SHP77 (cell line): ENCODE results near the gene HAO2.
A peak's percentile ranks its signal among the peaks of the same experiment; 100 is the strongest.
"Not testable (repeated sequence)": the region's sequence is repeated elsewhere in the genome, so short reads cannot be mapped to it uniquely, and the experiment has no call there.

Source experiments
- DNase-seq, 2 experiments: peaks; one replicate each; lab custom pipeline; 2025; lab: John Stamatoyannopoulos, UW

HAO2 gene

GRCh38 chr1:119368554-119368953 lies at the start of gene HAO2:
Gene HAO2, plus strand, starts transcription at chr1:119368785. Its CDS starts 12,301 bp downstream, at chr1:119381086.
- DNase-seq: no peak

DNA sequence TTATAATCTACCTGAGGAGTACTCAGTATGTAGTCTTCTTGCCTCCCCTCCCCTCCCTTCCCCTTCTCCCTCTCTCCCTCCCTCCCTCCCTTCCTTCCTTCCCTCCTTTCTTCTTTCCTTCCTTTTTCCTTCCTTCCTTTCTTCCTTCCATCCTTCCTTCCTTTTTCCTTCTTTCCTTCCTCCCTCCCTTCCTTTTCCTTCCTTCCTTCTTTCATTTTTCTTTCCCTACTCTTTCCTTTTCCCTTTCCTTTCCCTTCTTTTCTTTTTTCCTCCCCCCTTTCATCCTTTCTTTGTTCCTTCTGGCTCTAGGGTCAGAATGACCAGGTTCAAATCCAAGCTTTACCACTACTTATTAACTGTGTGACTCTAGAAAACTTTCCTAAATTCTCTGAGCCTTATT lies 48.5 kb upstream of the HAO2 start:
- no peak for DNase-seq

DNA sequence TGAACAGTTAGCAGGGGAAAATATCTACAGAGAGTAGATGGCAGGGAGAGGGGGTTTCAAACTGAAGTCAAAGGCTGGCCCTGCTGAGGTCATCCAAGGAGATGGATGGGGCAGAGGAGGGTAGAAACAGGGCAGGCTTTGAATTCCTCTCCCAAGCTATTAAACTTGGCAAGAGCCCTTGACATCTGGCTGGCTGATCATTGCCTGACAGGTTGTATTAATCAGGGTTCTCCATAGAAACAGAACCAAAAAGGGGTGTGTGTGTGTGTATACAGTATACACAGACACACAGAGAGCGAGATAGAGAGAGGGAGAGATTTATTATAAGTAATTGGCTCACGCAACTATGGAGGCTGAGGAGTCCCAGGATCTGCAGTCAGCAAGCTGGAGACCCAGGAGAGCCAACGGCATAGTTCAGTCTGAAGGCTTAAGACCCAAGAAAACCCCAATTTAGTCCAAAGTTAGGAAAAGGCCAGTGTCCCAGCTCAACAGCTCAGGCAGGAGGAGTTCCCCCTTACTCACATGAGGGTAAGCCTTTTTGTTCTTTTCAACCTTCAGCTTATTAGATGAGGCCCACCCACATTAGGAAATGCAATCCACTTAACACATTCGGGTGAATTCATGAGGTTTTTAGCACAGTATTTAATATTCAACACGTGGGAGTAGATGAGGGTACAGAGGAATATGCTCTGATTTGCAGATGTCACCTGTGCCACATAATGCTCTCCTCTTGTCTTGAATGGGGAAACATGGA lies 46.7 kb upstream of the HAO2 start:
- no peak for DNase-seq

DNA sequence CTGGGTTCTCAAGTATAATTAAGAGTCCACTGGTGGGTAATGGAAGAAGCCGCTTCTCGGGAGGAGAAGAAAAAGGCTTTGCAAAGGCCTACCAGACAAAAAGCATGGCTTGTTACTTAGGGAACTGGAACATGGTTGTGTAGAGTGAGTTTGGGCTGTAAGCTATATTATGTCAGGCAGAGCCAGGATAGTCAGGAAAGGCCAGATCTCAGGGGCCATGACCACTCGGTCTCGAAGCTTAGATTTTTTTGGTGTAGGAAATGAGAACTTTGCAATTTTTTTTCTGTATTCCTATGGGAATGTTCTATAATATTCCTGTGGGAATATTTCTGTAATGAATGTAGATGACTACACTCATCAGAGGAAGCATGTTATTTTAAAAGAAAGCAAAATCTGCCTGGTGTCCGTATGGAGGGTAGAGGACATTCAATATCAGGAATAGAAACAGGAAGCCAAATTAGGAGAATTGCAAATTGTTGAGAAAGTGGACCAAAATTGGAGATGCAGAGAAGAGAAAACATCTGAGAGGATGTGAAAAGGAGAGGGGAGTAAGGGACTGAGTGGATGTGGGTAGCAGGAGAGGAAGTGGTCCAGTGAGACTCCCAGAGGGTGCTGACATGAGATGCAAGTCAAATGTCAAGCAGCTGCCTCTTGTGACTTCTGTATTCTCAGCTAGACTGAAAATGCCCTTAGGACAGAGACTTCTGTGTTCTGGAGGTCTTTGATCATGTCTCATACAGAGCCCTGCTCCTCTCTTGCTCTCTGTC lies 45.2 kb upstream of the HAO2 start:
- no peak for DNase-seq

GRCh38 chr1:119324198-119324597 lies 44.4 kb upstream of the HAO2 start:
- DNase-seq: no peak

DNA sequence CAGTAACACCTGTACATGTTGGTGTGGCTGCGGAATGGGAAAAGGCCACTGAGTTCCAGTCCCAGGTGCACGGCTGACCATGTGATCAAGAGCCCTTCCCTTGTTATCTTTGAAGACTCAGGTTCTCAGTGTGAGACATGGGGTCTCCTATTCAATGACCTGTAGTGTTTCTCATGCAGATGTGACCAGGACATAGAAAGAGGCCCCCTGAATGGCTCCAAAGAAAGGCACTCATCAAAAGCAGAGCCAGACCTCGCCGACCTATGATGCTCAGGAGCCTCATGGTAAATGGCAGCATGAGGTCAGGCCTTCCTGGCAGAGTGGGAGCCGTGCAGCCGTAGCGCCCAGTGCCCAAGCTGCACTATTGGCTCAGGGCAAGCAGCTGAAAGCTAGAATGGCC lies 42.3 kb upstream of the HAO2 start:
- no peak for DNase-seq

DNA sequence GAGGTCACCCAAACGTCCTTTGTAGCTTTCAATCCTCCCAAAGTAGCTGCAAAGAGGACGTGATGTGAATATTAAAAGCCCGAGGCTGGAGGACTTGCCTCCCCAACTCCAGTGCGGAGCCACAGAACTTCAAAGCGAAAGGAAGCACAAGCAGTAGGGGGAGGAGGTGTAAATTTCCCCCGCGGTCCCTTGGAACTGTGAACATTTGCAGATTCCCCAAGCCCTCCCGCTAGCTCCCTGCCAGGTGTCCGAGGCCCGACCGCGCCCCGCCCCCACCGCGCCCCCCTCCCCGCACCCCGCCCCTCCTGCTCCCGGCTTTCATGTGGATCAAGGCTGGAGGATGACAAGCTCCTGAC lies 41.5 kb upstream of the HAO2 start:
- DNase-seq: no peak

- DNase-seq: peak; percentile 87 to 91
Observed at GRCh38 chr1:119327450-119328155, 41.0 kb upstream of the HAO2 start.

DNA sequence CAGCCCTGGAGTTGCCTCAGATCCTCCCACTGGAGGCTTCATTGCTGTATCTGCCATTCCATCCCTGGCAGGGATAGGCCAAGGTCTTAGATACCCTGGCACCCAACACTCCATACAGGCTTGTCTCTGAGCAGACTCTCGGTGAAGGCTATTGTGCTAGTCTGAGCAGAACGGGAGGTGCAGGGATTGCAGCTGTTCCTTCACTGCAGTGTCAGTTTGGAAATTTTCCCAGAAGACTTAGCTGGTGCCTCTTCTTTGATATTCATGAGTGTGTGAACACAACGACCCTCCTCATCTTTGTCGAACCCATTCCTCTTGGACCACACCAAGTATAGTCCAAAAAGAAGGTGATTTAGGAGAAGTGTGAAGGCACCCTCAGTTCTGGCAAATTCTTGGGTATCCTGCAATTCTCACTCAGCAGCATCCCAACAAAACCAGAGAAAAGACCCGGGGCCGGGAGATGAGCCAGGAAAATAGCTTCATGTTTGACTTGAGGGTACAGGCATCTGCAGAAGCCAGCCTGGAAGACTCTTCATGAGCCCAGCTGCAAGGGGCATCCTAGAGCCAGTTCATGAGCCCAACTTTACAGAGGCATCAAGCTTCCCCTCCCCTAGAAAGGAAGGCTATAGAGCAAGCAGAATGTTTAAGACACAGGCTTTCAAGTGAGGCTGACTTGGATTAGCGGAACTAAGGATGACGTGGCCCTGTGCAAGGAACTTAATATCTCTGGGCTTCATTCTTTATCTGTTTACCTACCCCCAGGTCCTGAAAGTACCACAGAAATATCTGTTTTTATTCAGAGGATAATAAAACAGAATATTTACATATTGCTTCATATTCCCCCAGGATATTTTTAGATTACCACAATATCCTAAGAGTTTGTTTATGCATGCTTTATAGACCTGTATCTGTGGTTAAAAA lies 38.8 kb upstream of the HAO2 start:
- DNase-seq: no peak

- no peak for DNase-seq
Observed at GRCh38 chr1:119330466-119331189, 38.0 kb upstream of the HAO2 start.

- DNase-seq: no peak
Observed at GRCh38 chr1:119331190-119331515, 37.4 kb upstream of the HAO2 start.

DNA sequence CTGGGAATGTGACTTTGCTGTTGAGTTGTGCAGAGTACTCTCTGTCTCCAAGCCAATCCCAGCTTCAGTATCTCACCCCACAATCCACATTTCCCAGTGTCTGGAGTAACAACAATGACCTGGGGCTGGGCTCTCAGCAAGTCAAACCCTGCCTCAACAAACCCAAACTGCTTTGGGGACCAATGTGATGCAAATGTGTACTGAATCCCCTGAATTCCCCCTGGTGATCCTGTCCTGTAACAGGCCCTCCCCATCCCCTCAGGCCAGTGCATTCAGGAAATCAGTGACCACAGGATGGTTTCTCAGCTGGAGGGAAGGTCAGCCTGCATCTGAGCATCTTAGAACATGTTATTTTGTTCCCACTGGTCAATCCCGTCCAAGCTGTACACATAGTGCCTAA lies 36.7 kb upstream of the HAO2 start:
- DNase-seq: no peak

- no peak for DNase-seq
Observed at GRCh38 chr1:119332622-119333021, 36.0 kb upstream of the HAO2 start.

- no peak for DNase-seq
Observed at GRCh38 chr1:119333163-119333896, 35.3 kb upstream of the HAO2 start.

DNA sequence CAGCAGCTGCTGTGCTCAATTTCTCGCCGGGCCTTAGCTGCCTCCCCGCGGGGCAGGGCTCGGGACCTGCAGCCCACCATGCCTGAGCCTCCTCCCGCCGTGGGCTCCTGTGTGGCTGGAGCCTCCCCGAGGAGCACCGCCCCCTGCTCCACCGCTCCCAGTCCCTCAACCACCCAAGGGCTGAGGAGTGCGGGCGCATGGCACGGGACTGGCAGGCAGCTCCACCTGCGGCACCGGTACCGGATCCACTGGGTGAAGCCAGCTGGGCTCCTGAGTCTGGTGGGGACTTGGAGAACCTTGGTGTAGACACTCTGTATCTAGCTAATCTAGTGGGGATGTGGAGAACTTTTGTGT lies 34.7 kb upstream of the HAO2 start:
- DNase-seq: not testable (repeated sequence)

DNA sequence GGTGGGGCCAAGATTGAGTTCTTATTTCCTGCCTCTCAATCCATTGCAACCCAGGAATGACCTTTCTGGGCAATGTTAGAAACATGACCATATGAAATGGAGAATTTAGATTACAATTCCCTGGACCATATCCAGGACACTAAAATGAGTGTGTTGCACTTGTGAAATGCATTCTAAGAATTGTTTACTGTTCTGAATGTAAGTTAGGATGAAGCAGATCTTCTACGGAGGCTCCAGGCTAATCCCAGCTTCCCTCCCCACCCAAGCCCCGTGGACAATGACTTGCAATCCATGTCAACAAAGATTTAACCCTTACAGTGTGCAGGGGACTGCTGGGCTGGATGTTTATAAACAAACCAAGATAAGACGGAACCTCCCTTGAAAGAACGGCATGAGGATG lies 31.7 kb upstream of the HAO2 start:
- DNase-seq: no peak

GRCh38 chr1:119338004-119338403 lies 30.6 kb upstream of the HAO2 start:
- DNase-seq: no peak

DNA sequence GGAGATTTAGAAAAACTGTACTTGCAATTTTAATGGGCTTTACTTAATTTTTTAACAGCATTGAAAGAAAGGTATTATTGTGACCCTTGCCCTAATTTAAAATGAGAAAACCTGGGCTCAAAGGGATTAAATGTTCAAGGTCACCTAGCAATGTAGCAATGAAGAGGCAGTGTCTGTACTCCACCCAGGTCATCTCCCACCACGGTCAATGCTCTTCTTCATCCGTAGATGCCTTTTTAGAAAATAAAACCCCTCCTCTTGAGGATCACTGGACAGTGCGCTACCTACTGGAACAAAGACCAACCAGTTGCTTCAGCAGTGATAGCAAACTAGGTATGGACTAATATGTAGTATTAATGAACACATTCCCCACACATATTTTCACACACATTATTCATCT lies 29.8 kb upstream of the HAO2 start:
- DNase-seq: no peak

DNA sequence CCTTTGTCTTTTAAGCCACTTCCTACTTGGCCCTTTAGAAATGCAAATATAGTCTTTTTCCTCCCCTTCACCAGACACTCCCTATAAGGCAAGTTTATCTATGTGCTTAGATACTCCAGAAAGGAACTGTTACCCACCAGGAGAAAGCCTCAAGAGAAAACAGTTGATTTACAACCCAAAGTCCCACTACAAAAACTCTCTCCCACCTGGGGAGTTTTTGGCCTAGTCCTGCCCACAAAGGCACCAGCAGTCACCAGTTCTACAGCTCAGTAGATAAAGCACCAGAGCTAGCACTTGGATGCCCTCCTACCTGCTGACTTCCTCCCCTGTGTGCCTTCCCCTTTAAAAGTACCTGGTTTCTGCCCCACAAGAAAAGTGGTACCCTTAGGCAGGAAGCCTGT lies 27.7 kb upstream of the HAO2 start:
- DNase-seq: no peak

DNA sequence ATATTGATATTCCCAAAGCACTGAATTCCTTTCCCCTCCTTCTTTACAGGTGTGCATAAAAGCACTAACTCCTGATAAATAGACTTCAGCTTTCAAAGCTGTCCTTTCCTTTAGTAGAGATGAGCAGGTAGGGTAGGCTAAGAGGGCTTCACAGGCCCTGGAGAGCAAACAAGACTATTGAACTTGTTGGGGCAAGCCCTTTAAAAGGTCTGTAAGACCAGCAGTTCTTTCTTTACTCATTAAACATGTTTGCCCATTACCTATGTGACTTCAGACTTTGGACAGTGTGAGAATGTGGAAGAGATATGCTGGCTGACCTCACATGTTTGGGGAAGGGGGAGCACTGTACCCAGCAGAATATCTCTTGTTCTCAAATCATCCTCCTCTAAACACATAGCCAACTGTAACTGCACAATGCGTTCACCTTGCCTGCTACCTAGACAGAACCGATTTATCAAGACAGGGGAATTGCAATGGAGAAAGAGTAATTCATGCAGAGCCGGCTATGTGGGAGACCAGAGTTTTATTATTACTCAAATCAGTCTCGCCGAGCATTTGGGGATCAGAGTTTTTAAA lies 27.1 kb upstream of the HAO2 start:
- no peak for DNase-seq
